Psoas muscle (tissue), 8 donors: Measurements from ENCODE around the gene NOS1AP. TPM values are rescaled to one million over a fixed set of nuclear protein-coding genes. Genes with fewer than 3 reads are reported as not detected.

Experiments used
- ATAC-seq, 4 donors: fragments of 200-7000 bp; cut with Tn5 transposase; one replicate each; pipeline ENCODE4 v1.9.1; 2020; ENCODE audit warnings: moderate library complexity in 3 of 4, mild to moderate bottlenecking in 2 of 4
- DNase-seq, 2 donors: peaks; one replicate each; pipeline ENCODE4 v3.0.0-alpha.2; 2020
- H3K27ac ChIP-seq: fragments of 200-600 bp; one replicate; pipeline ENCODE4 v1.8.0; 2022
- H3K27me3 ChIP-seq, 3 donors: fragments of 200-600 bp in 1 of 3; one replicate each; pipeline versions ENCODE4 v1.6.1 to v1.8.0; 2013 to 2022; ENCODE audit warnings: low read length in 2 of 3, mild to moderate bottlenecking in 2 of 3, moderate library complexity in 1 of 3; ENCODE audit not compliant: insufficient read depth in 3 of 3
- H3K36me3 ChIP-seq, 2 donors: fragments of 200-600 bp in 1 of 2; one replicate each; pipeline versions ENCODE4 v1.6.1 to v1.8.0; 2013 to 2022; ENCODE audit warnings: low read depth in 1 of 2, mild to moderate bottlenecking in 1 of 2, moderate library complexity in 1 of 2; ENCODE audit not compliant: insufficient read depth in 1 of 2
- H3K4me1 ChIP-seq: fragments of 200-600 bp; one replicate; pipeline ENCODE4 v1.8.0; 2022
- H3K4me3 ChIP-seq: fragments of 200-600 bp; one replicate; pipeline ENCODE4 v1.8.0; 2022; ENCODE audit warnings: mild to moderate bottlenecking
- H3K9me3 ChIP-seq: fragments of 200-600 bp; one replicate; pipeline ENCODE4 v1.8.0; 2022
- CTCF ChIP-seq: fragments of 200-600 bp; IDR thresholded peaks from one replicate; pipeline ENCODE4 v1.8.0; 2022; ENCODE audit warnings: antibody characterized with exemption
- WGBS, 3 donors: extraction: QIAGEN DNeasy Blood & Tissue Kit; methylation state at CpG; one replicate each; pipeline versions ENCODE4 v1.1.6 to v1.1.7; 2013; 5-methylcytosine and 5-hydroxymethylcytosine counted together
- intact Hi-C, 2 donors: fragments of 100-400 bp; cut with DNase I; formaldehyde crosslinking; loops; one replicate each; pipeline versions ENCODE4 v1.11.0 to v1.14.2; 2022
- polyA plus RNA-seq, 3 donors: library from polyadenylated mRNA; stranded (reverse); fragments of 200-250 nt; gene quantifications; one replicate each; pipeline ENCODE4 v1.2.3, GENCODE V29; 2013
- total RNA-seq, 4 donors: library from RNA; stranded (reverse); fragmentation: NEBNext Ultra II Directional in 2 of 4; extraction: Animal tissue kit (Norgen Biotek cat#: 25700) in 2 of 4; gene quantifications; one replicate each; pipeline versions ENCODE4 v1.2.1 to v1.2.4, GENCODE V29; 2021 to 2023
- donor health status: healthy with polysubstance abuse.
- donor health status: DM: no; HTN: no; CAD: no; lungs with moderate emphysema.
- donor health status: Bipolar disorder and iron deficiency.
- donor health status: healthy.
- donor health status: DM: yes; HTN: yes; CAD: no.
- donor health status: DM: no; HTN: no; CAD: no.
- donor health status: DM: no; HTN: no; CAD: no.
- donor health status: DM: yes; HTN: yes; CAD: no.

NOS1AP gene
- total and polyA plus RNA-seq, 7 donors = 0.10 to 0.76 (median 0.18) TPM

GRCh38 chr1:162240577-162240976, 171.1 kb downstream of the NOS1AP start:
- Histone ChIP-seq H3K9me3 (no peaks in the 10 kb centered on the region), H3K27ac (no peak overlapping the region), H3K27me3 (no peaks in the 10 kb centered on the region), H3K36me3 (no peaks in the 10 kb centered on the region), H3K4me3 (no peak overlapping the region), H3K4me1 (no peaks in the 10 kb centered on the region)
- DNase-seq (no peak), ATAC-seq (no peak)
- TF ChIP-seq CTCF = no peak
- 82 to 83% (median 83%) methylated on average over 4 of the region's 4 CpGs for WGBS, 3 donors
- intact Hi-C loops = no loop called here

DNA sequence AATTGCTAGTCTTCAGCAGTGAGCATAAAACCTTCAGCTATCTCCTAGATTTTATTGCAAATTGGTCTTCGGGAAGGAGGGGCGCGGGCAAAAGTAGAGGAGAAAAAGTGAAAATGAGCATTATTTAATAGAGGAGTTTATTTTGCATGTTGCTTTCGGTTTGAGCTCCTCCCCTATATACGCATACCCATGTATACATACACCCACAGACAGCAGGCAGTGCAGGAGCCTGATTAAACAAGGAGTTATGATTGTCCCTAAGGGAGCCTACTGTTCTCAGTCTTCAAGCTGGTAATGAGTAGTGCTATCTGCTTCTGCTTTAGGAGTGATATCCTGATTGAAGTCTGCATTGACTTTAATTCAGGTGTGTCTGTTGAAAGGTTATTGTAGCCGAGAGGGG, 173.3 kb downstream of the NOS1AP start:
- ATAC-seq (no peak), DNase-seq (no peak)
- Histone ChIP-seq H3K9me3 (no peaks in the 10 kb centered on the region), H3K36me3 (no peaks in the 10 kb centered on the region), H3K27me3 (no peaks in the 10 kb centered on the region), H3K4me3 (no peak overlapping the region), H3K27ac (no peak overlapping the region), H3K4me1 (no peaks in the 10 kb centered on the region)
- TF ChIP-seq CTCF = no peak
- intact Hi-C loops = no loop called here
- 95 to 97% (median 96%) methylated on average over 6 of the region's 6 CpGs for WGBS, 3 donors

GRCh38 chr1:162248854-162249535, 179.5 kb downstream of the NOS1AP start:
- DNase-seq (no peak), ATAC-seq (peak in 3 of 4 donors; percentile 40 to 48 (median 46))
- H3K27ac ChIP-seq = no peak overlapping the region
- no peaks in the 10 kb centered on the region for H3K4me1 ChIP-seq
- whole genome bisulfite sequencing, 3 donors = 51 to 76% (median 71%) methylated on average over 3 of the region's 3 CpGs
- no peaks in the 10 kb centered on the region for H3K9me3 ChIP-seq
- no peaks in the 10 kb centered on the region for H3K27me3 ChIP-seq
- TF ChIP-seq CTCF = no peak
- no peaks in the 10 kb centered on the region for H3K36me3 ChIP-seq
- H3K4me3 ChIP-seq = no peak overlapping the region
- intact Hi-C loops = no loop called here

DNA sequence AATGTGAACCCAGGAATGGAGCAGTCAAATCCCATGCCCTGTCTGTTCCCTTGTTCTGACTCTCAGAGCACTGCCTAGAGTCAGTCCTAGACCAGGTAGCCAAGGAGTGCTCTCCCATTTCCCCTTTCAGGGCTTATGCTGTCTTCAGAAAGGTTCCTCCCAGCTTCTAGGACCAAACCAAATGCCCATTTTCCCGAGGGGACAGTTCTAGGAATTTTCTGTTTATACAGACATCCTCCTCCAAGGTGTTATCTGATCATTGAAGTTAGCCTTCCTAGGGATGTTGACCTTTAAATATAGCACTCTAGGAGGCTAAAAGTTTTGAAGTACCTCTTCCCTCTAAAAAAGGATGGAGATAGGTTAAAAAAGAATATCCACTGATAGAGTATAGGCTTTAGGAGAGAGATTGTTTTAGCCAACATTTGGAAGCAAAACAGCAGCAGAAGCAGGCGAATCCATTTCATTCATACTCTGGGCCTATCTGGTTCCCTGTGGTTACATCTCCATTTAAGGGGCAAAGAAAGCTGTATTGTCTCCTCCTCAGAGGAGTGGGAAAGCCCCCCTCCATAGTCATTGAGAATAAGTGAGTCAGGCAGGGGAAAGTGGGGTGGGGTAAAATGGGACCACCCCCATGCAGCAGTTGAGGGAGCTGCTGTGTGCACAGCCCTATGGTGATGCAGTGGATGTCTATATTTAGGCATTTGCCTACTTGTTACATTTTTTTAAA, 180.7 kb downstream of the NOS1AP start:
- no peaks in the 10 kb centered on the region for H3K9me3 ChIP-seq
- no peaks in the 10 kb centered on the region for H3K36me3 ChIP-seq
- ATAC-seq (no peak), DNase-seq (no peak)
- H3K27ac ChIP-seq = no peak overlapping the region
- TF ChIP-seq CTCF = no peak
- H3K4me3 ChIP-seq = no peak overlapping the region
- WGBS, 3 donors = 67 to 84% (median 80%) methylated on average over 2 of the region's 2 CpGs
- no peaks in the 10 kb centered on the region for H3K4me1 ChIP-seq
- intact Hi-C loops = no loop called here
- no peaks in the 10 kb centered on the region for H3K27me3 ChIP-seq
